ENCODE results near the gene CDH15.

- TF ChIP-seq CTCF (IDR thresholded peaks at IDR 0.05; ENCODE audit: borderline replicate concordance, extremely low read depth, low read length, poor library complexity, severe bottlenecking) (no peak), EZH2 (IDR thresholded peaks at IDR 0.05; ENCODE audit: borderline replicate concordance, low read depth, low read length, severe bottlenecking) (no peak)
Measured at GRCh38 chr16:89138513-89138795, 33.1 kb upstream of the CDH15 start.
